ENCODE measurements around the gene DMKN. TPM values are rescaled to one million over a fixed set of nuclear protein-coding genes. Genes with fewer than 3 reads are reported as not detected.

Gene DMKN
- total and polyA plus RNA-seq, 12 donors = 2.0 to 32.2 (median 8.0) TPM

DNA sequence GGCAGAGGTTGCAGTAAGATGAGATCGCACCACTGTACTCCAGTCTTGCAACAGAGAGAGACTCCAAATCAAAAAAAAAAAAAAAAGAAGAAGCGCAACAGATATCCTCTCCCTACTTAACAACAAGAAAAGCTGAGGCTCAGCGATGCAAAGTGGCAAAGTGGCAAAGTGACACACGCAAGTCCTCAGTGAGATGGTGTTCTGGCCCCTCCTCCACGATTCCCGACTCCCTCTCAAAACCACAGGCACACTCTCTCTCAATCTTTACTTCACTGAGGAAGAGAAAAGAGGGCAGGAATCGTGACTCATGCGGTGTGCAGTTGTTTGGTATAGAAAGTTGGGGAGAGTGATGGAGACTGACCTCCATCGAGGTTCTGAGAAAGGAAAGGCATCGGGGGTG lies 52.8 kb downstream of the DMKN start:
- peaks cover 0 to 71% (median 39%) of the 10 kb centered on the region in 9 donors for H3K4me1 ChIP-seq
- TF ChIP-seq, protein P1, sequence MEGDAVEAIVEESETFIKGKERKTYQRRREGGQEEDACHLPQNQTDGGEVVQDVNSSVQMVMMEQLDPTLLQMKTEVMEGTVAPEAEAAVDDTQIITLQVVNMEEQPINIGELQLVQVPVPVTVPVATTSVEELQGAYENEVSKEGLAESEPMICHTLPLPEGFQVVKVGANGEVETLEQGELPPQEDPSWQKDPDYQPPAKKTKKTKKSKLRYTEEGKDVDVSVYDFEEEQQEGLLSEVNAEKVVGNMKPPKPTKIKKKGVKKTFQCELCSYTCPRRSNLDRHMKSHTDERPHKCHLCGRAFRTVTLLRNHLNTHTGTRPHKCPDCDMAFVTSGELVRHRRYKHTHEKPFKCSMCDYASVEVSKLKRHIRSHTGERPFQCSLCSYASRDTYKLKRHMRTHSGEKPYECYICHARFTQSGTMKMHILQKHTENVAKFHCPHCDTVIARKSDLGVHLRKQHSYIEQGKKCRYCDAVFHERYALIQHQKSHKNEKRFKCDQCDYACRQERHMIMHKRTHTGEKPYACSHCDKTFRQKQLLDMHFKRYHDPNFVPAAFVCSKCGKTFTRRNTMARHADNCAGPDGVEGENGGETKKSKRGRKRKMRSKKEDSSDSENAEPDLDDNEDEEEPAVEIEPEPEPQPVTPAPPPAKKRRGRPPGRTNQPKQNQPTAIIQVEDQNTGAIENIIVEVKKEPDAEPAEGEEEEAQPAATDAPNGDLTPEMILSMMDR (IDR thresholded peaks at IDR 0.05) = no peak
- H3K9me3 ChIP-seq = no peaks in the 10 kb centered on the region
- no peaks in the 10 kb centered on the region for H3K36me3 ChIP-seq
- H3K4me3 ChIP-seq = no peak overlapping the region
- no peaks in the 10 kb centered on the region for H3K27me3 ChIP-seq
- intact Hi-C loops (cut with DNase I) = no loop called here
- peak overlapping the region in 1 of 10 donors; percentile 17 for H3K27ac ChIP-seq
- no peak for DNase-seq
- WGBS, 2 donors = 91% methylated on average over 10 of the region's 10 CpGs
- ATAC-seq = no peak

DNA sequence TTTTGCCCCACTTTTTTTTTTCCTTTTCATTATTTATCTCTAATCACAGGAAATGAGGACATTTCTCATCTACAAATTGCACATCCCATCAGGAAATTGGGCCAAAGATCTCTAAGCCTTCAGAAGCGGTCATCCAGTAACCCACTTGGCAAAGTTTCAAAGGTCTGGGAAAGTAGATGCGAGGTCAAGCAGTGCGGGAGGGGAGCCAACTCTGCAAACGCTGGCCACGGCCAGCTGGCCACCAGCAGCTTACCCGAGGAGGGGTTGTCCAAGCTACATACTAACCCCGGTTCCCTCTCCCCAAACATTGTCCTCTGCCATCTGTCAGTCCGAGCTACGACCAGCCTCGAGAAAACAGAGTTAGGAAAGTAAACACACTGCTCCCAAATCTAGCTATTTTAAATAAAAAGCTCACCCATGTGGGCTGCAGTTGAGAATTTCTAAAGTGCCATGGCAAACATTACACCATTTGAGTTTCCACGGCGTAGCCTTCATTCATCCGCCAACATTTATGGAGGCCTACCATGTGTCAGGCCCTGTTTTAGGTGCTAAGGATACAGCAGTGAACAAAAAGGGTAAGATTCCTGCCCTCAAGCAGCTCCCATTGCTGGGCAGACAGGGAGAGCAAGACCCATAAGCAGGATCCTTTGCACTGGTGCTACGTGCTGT lies 53.9 kb downstream of the DMKN start:
- peak overlapping the region in 6 of 10 donors; percentile 27 to 78 (median 65) for H3K27ac ChIP-seq
- H3K4me3 ChIP-seq = no peak overlapping the region
- ATAC-seq = peak; percentile 44 to 77 (median 70)
- intact Hi-C loops (cut with DNase I) = loop anchor here in 1 of 10 donors (5.0 kb wide), 1 partner anchor 52 kb away; no protein-coding TSS in a partner anchor
- peaks cover 0 to 73% (median 39%) of the 10 kb centered on the region in 9 donors for H3K4me1 ChIP-seq
- peak; percentile 54 to 73 for DNase-seq
- no peaks in the 10 kb centered on the region for H3K27me3 ChIP-seq
- TF ChIP-seq, protein P1 (IDR thresholded peaks at IDR 0.05) = no peak
- no peaks in the 10 kb centered on the region for H3K9me3 ChIP-seq
- no peaks in the 10 kb centered on the region for H3K36me3 ChIP-seq
- WGBS, 2 donors = 36 to 42% methylated on average over 14 of the region's 14 CpGs

DNA sequence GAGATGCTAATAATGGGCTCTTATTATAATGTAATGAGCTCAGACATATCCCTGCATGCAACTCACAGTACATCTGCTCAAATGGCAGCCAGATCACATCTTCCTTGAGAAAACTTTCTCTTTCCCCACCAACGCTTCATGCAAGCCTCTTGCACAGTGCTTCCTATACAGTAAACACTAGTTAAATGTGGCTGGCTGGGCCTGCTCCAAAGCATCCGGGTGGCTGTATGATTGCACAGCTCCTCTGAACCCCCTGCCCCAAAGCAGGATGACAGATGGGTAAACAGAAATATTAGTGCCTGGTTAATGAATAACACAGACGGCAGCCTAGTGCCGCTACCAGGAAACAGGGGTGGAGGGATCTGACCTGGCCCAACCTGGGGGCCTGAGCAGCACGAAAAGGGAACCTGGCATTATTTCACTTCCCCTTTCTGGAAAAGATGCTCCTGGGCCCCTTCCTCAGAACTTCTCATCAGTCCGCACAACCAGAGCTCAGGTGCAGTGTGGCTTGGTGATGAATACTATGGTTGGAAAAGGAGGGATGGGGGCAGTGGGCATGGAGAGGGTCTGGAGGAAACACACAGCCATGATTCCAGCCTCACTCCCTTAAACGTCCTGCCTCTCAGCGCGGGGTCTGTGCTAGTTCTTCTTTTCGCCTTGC lies 54.6 kb downstream of the DMKN start:
- WGBS, 2 donors = 44 to 56% methylated on average over 10 of the region's 10 CpGs
- no peaks in the 10 kb centered on the region for H3K27me3 ChIP-seq
- intact Hi-C loops (cut with DNase I) = loop anchor here in 1 of 10 donors (5.0 kb wide), 1 partner anchor 52 kb away; no protein-coding TSS in a partner anchor
- peak overlapping the region in 6 of 10 donors; percentile 27 to 78 (median 65) for H3K27ac ChIP-seq
- TF ChIP-seq, protein P1 (IDR thresholded peaks at IDR 0.05) = no peak
- DNase-seq = no peak
- peak; percentile 18 to 45 (median 30) for ATAC-seq
- H3K4me3 ChIP-seq = no peak overlapping the region
- peaks cover 0 to 73% (median 39%) of the 10 kb centered on the region in 9 donors for H3K4me1 ChIP-seq
- no peaks in the 10 kb centered on the region for H3K36me3 ChIP-seq
- H3K9me3 ChIP-seq = no peaks in the 10 kb centered on the region

DNA sequence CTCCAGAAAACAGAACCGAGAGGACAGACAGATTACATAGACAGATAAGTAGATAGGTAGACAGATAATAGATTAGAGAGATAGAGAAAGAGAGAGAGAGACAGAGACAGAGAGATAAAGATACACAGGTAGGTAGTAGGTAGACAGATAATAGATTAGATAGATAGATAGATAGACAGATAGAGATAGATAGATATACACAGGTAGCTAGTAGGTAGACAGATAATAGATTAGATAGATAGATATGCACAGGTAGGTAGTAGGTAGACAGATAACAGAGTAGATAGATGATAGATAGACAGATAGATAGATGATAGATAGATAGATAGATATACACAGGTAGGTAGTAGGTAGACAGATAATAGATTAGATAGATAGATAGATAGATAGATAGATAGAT lies 55.3 kb downstream of the DMKN start:
- TF ChIP-seq, protein P1 (IDR thresholded peaks at IDR 0.05) = no peak
- peak overlapping the region in 1 of 10 donors; percentile 78 for H3K27ac ChIP-seq

More for the DNA sequence above, 55.3 kb downstream of the DMKN start:
- Histone ChIP-seq H3K27me3 (no peaks in the 10 kb centered on the region), H3K9me3 (no peaks in the 10 kb centered on the region), H3K36me3 (no peaks in the 10 kb centered on the region), H3K4me1 (peaks cover 0 to 67% (median 38%) of the 10 kb centered on the region in 9 donors), H3K4me3 (no peak overlapping the region)
- ATAC-seq = no peak
- no peak for DNase-seq
- intact Hi-C loops (cut with DNase I) = loop anchor here in 1 of 10 donors (5.0 kb wide), 1 partner anchor 51 kb away; no protein-coding TSS in a partner anchor
- WGBS, 2 donors = 56 to 67% methylated on average over 1 of the region's 1 CpG

Measured in heart right ventricle (tissue), 16 donors.